Calu3 (cell line): ENCODE results near the gene NRP1. TPM values are rescaled to one million over a fixed set of nuclear protein-coding genes. Genes with fewer than 3 reads are reported as not detected.
A peak's percentile ranks its signal among the peaks of the same experiment; 100 is the strongest.

Source experiments
- BruUV-seq: library from RNA; stranded (reverse); fragments of 400-500 nt; replicated peaks from 2 replicates; lab custom pipeline; 2021; lab: Mats Ljungman, UMichigan
- CTCF ChIA-PET: fragments of 300-600 bp; sonication (Branson Sonifier 250); formaldehyde crosslinking; loops from one replicate; lab custom pipeline; 2022; ENCODE audit warnings: antibody characterized with exemption; lab: Charles Lee
- DNase-seq: peaks from one replicate; pipeline ENCODE4 v3.0.0; 2022
- H3K27ac Mint-ChIP-seq: one replicate; pipeline ENCODE4 v1.8.0; 2022; ENCODE audit warnings: mixed read lengths; ENCODE audit not compliant: unreplicated experiment
- H3K27me3 Mint-ChIP-seq: one replicate; pipeline ENCODE4 v1.8.0; 2022; ENCODE audit warnings: mixed read lengths; ENCODE audit not compliant: unreplicated experiment
- H3K36me3 Mint-ChIP-seq: one replicate; pipeline ENCODE4 v1.8.0; 2022; ENCODE audit warnings: mild to moderate bottlenecking, moderate library complexity, mixed read lengths; ENCODE audit not compliant: insufficient read depth, unreplicated experiment
- H3K4me1 Mint-ChIP-seq: one replicate; pipeline ENCODE4 v1.8.0; 2022; ENCODE audit warnings: mild to moderate bottlenecking, low read depth, mixed read lengths; ENCODE audit not compliant: unreplicated experiment
- H3K4me3 Mint-ChIP-seq: one replicate; pipeline ENCODE4 v1.8.0; 2022; ENCODE audit warnings: mild to moderate bottlenecking, low read depth, moderate library complexity, mixed read lengths; ENCODE audit not compliant: unreplicated experiment
- H3K9me3 Mint-ChIP-seq: one replicate; pipeline ENCODE4 v1.8.0; 2022; ENCODE audit warnings: low read depth, mixed read lengths; ENCODE audit not compliant: unreplicated experiment
- intact Hi-C: fragments of 100-400 bp; cut with micrococcal nuclease; formaldehyde crosslinking; loops from one replicate; pipeline ENCODE4 v1.10.0; 2022; ENCODE audit not compliant: unreplicated experiment
- total RNA-seq: library from RNA; stranded (reverse); gene quantifications from 2 replicates; pipeline ENCODE4 v1.2.3, GENCODE V29; 2022
- TF ChIP-seq, protein P1 (sequence below): fragments of 200-600 bp; IDR thresholded peaks from one replicate; pipeline ENCODE4 v1.8.0; 2022; ENCODE audit warnings: antibody characterized with exemption; ENCODE audit not compliant: unreplicated experiment

Gene NRP1
- total RNA-seq, 1 experiment from 2014 or later: 96.3 TPM

DNA sequence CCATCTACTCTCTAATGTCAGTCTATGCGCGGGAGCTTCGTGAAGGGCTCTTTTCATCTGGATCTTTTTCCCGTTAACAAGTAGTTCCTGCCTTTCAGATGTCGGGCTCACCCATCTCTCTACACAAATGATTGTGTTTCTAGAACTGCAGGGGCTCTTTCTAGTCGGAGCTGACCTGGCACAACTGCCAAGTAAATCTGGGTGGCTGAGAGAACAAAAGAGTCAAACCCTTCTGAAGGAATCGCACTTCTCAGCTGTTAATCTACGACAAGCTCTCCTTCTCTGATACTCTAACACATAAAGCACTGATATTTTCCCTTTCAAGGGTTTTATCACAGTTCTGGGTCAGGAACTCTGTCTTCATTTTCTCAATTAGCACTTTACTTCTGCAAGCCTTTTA is 144.7 kb downstream of the NRP1 start:
- Mint-ChIP-seq H3K4me3 (no peak overlapping the region), H3K4me1 (peaks cover 19% of the 10 kb centered on the region), H3K27ac (no peak overlapping the region), H3K9me3 (no peaks in the 10 kb centered on the region), H3K27me3 (no peaks in the 10 kb centered on the region), H3K36me3 (peaks cover 38% of the 10 kb centered on the region)
- CTCF ChIA-PET: no interaction called here
- intact Hi-C loops: no loop called here
- DNase-seq: no peak
- BruUV-seq: no TSS peak
- TF ChIP-seq, protein P1, sequence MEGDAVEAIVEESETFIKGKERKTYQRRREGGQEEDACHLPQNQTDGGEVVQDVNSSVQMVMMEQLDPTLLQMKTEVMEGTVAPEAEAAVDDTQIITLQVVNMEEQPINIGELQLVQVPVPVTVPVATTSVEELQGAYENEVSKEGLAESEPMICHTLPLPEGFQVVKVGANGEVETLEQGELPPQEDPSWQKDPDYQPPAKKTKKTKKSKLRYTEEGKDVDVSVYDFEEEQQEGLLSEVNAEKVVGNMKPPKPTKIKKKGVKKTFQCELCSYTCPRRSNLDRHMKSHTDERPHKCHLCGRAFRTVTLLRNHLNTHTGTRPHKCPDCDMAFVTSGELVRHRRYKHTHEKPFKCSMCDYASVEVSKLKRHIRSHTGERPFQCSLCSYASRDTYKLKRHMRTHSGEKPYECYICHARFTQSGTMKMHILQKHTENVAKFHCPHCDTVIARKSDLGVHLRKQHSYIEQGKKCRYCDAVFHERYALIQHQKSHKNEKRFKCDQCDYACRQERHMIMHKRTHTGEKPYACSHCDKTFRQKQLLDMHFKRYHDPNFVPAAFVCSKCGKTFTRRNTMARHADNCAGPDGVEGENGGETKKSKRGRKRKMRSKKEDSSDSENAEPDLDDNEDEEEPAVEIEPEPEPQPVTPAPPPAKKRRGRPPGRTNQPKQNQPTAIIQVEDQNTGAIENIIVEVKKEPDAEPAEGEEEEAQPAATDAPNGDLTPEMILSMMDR: no peak

DNA sequence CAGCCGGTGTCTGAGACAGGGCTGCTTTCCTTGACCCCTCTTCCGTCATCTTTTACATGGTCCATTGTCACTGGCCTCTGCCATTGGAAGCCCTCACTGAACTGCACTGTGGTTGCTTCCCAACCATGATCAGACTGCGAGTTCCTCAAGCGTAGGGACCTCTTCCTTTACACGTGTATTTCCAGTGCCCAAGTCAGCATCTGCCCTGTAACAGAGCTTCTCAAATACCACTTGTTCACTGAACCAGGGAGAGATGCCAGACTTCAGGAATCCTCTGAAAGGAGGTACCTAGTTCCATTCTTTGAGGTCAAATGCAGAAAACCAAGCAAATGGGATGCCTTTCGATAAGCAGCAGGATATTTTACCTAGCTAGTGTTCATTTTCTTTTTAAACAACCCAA is 145.1 kb downstream of the NRP1 start:
- intact Hi-C loops: no loop called here
- DNase-seq: no peak
- H3K27ac Mint-ChIP-seq: peak overlapping the region; percentile 4
- H3K9me3 Mint-ChIP-seq: no peaks in the 10 kb centered on the region
- no peaks in the 10 kb centered on the region for H3K27me3 Mint-ChIP-seq
- CTCF ChIA-PET: no interaction called here
- H3K4me3 Mint-ChIP-seq: no peak overlapping the region
- H3K36me3 Mint-ChIP-seq: peaks cover 39% of the 10 kb centered on the region
- peaks cover 15% of the 10 kb centered on the region for H3K4me1 Mint-ChIP-seq
- TF ChIP-seq, protein P1: no peak
- no TSS peak for BruUV-seq

GRCh38 chr10:33187427-33187999 is 147.0 kb downstream of the NRP1 start:
- DNase-seq: no peak
- CTCF ChIA-PET: interaction anchor here (1.1 kb wide), 1 partner anchor 177 kb away, joined by 3 read pairs; no protein-coding TSS in a partner anchor
- TF ChIP-seq, protein P1: no peak
- Mint-ChIP-seq H3K36me3 (peaks cover 36% of the 10 kb centered on the region), H3K9me3 (no peaks in the 10 kb centered on the region), H3K4me1 (no peaks in the 10 kb centered on the region), H3K27ac (peak overlapping the region; percentile 30), H3K4me3 (no peak overlapping the region), H3K27me3 (no peaks in the 10 kb centered on the region)
- BruUV-seq: no TSS peak
- intact Hi-C loops: no loop called here

GRCh38 chr10:33186150-33186549 is 148.3 kb downstream of the NRP1 start:
- Mint-ChIP-seq H3K4me3 (no peak overlapping the region), H3K9me3 (no peaks in the 10 kb centered on the region), H3K36me3 (peaks cover 33% of the 10 kb centered on the region), H3K27me3 (no peaks in the 10 kb centered on the region), H3K4me1 (no peaks in the 10 kb centered on the region), H3K27ac (no peak overlapping the region)
- BruUV-seq: no TSS peak
- TF ChIP-seq, protein P1: no peak
- CTCF ChIA-PET: no interaction called here
- no peak for DNase-seq
- intact Hi-C loops: no loop called here
